OCI-LY3 (cell line): ENCODE measurements around the gene EZH2.

ENCODE experiments used
- H2AFZ ChIP-seq: fragments of 200-600, 300-600 bp; shearing (Covaris generic); 2 replicates; pipeline ENCODE4 v1.6.0; 2014; ENCODE audit warnings: antibody characterized with exemption, low read depth, low read length
- H3K27ac ChIP-seq: fragments of 200-600, 300-600 bp; sonication (generic); 2 replicates; pipeline ENCODE4 v1.5.1; 2014; ENCODE audit warnings: mild to moderate bottlenecking, low read length, moderate library complexity, mixed read lengths
- H3K27me3 ChIP-seq: fragments of 200-600, 300-600 bp; sonication (generic); 2 replicates; pipeline ENCODE4 v1.6.1; 2014; ENCODE audit warnings: low read depth, low read length, mixed read lengths
- H3K36me3 ChIP-seq: fragments of 200-600, 300-600 bp; sonication (generic); replicated peaks from 2 replicates; pipeline ENCODE3; 2014; ENCODE audit warnings: low read depth, low read length, mixed read lengths
- H3K4me1 ChIP-seq: fragments of 300-600, 200-600 bp; sonication (generic); 2 replicates; pipeline ENCODE4 v1.6.1; 2014; ENCODE audit warnings: low read length, mixed read lengths
- H3K4me2 ChIP-seq: fragments of 200-600, 300-600 bp; sonication (generic); 2 replicates; pipeline ENCODE4 v1.6.1; 2014; ENCODE audit warnings: low read length, mixed read lengths
- H3K4me3 ChIP-seq: fragments of 300-600, 200-600 bp; sonication (generic); 2 replicates; pipeline ENCODE4 v1.5.1; 2014; ENCODE audit warnings: antibody characterized with exemption, mild to moderate bottlenecking, low read length, moderate library complexity
- H3K79me2 ChIP-seq: fragments of 300-600, 200-600 bp; shearing (Covaris generic); 2 replicates; pipeline ENCODE4 v1.6.1; 2014; ENCODE audit warnings: mild to moderate bottlenecking, low read length, mixed read lengths
- H3K9ac ChIP-seq: fragments of 300-600, 200-600 bp; shearing (Covaris generic); 2 replicates; pipeline ENCODE4 v1.6.0; 2014; ENCODE audit warnings: mild to moderate bottlenecking, low read length, moderate library complexity
- H3K9me3 ChIP-seq: fragments of 200-600, 300-600 bp; shearing (Covaris generic); 2 replicates; pipeline ENCODE4 v1.6.1; 2014; ENCODE audit warnings: low read length, mixed read lengths; ENCODE audit not compliant: insufficient read depth
- H4K20me1 ChIP-seq: fragments of 200-600, 300-600 bp; sonication (generic); 2 replicates; pipeline ENCODE4 v1.6.1; 2016; ENCODE audit warnings: low read length, mixed read lengths; ENCODE audit not compliant: insufficient read depth
- CTCF ChIP-seq: fragments of 200-600, 300-600 bp; sonication (generic); IDR thresholded peaks from 2 replicates; pipeline ENCODE4 v1.5.1; 2014; ENCODE audit warnings: antibody characterized with exemption, low read length, low read depth
- EZH2phosphoT487 ChIP-seq: fragments of 200-600 bp; shearing (Covaris generic); IDR thresholded peaks from 2 replicates; pipeline ENCODE4 v1.6.1; 2018; ENCODE audit warnings: antibody characterized with exemption, mixed run types, low read depth

The EZH2 gene

GRCh38 chr7:148790850-148791249, 93.2 kb downstream of the EZH2 start:
- TF ChIP-seq CTCF (no peak), EZH2phosphoT487 (no peak)
- Histone ChIP-seq H3K27me3 (no peaks in the 10 kb centered on the region), H3K9ac (no peak overlapping the region), H3K4me2 (no peak overlapping the region), H3K27ac (no peak overlapping the region), H2AFZ (no peak overlapping the region), H3K4me1 (0 out of 2 replicates have a peak, but pooled peaks cover 4% of the 10 kb centered on the region), H3K9me3 (no peaks in the 10 kb centered on the region), H3K4me3 (no peak overlapping the region), H3K36me3 (peaks cover 74% of the 10 kb centered on the region), H3K79me2 (no peaks in the 10 kb centered on the region), H4K20me1 (no peaks in the 10 kb centered on the region)

- 0 out of 2 replicates have a peak, but pooled peaks cover 4% of the 10 kb centered on the region for H3K4me1 ChIP-seq
- no peaks in the 10 kb centered on the region for H3K9me3 ChIP-seq
- TF ChIP-seq CTCF (no peak), EZH2phosphoT487 (no peak)
- peaks cover 74% of the 10 kb centered on the region for H3K36me3 ChIP-seq
- H3K27ac ChIP-seq = no peak overlapping the region
- H3K4me2 ChIP-seq = no peak overlapping the region
- no peak overlapping the region for H3K9ac ChIP-seq
- H3K79me2 ChIP-seq = no peaks in the 10 kb centered on the region
- no peak overlapping the region for H2AFZ ChIP-seq
- H4K20me1 ChIP-seq = no peaks in the 10 kb centered on the region
- no peak overlapping the region for H3K4me3 ChIP-seq
- H3K27me3 ChIP-seq = no peaks in the 10 kb centered on the region
Measured at GRCh38 chr7:148790131-148790726, 93.9 kb downstream of the EZH2 start.

- Histone ChIP-seq H3K9me3 (no peaks in the 10 kb centered on the region), H2AFZ (no peak overlapping the region), H3K36me3 (peaks cover 76% of the 10 kb centered on the region), H3K4me3 (no peak overlapping the region), H3K4me2 (no peak overlapping the region), H3K27me3 (no peaks in the 10 kb centered on the region), H3K79me2 (no peaks in the 10 kb centered on the region), H3K4me1 (0 out of 2 replicates have a peak, but pooled peaks cover 4% of the 10 kb centered on the region), H4K20me1 (no peaks in the 10 kb centered on the region), H3K9ac (no peak overlapping the region), H3K27ac (no peak overlapping the region)
- no peak for TF ChIP-seq EZH2phosphoT487
- no peak for TF ChIP-seq CTCF
Measured at GRCh38 chr7:148789220-148789619, 94.9 kb downstream of the EZH2 start.

- Histone ChIP-seq H3K27me3 (no peaks in the 10 kb centered on the region), H3K79me2 (no peaks in the 10 kb centered on the region), H4K20me1 (no peaks in the 10 kb centered on the region), H2AFZ (no peak overlapping the region), H3K9ac (no peak overlapping the region), H3K36me3 (peaks cover 72% of the 10 kb centered on the region), H3K9me3 (no peaks in the 10 kb centered on the region), H3K4me3 (no peak overlapping the region), H3K27ac (no peak overlapping the region), H3K4me2 (no peak overlapping the region), H3K4me1 (0 out of 2 replicates have a peak, but pooled peaks cover 4% of the 10 kb centered on the region)
- TF ChIP-seq EZH2phosphoT487 (no peak), CTCF (no peak)
Measured at GRCh38 chr7:148787571-148788295, 96.4 kb downstream of the EZH2 start.
